ENCODE measurements around the gene ABCA3.
A peak's percentile ranks its signal among the peaks of the same experiment; 100 is the strongest.
"Not testable (repeated sequence)": the region's sequence is repeated elsewhere in the genome, so short reads cannot be mapped to it uniquely, and the experiment has no call there.

The ABCA3 gene

GRCh38 chr16:2340564-2341455 lies at the start of gene ABCA3:
ABCA3 (minus strand) TSS chr16:2340728; CDS start chr16:2326466, 14,262 bp downstream.
- peak within 1 kb of the TSS; percentile 75 for H3K4me3 ChIP-seq (ENCODE audit: low read depth, low read length)
- peaks cover 24% of the 10 kb centered on the region for H3K27me3 ChIP-seq (ENCODE audit: control insufficient read depth, insufficient read depth, low read length)
- no peaks in the 10 kb centered on the region for H3K36me3 ChIP-seq (ENCODE audit: control insufficient read depth, insufficient read depth, low read length)
- H3K9me3 ChIP-seq (ENCODE audit: control insufficient read depth, insufficient read depth, low read length): no peaks in the 10 kb centered on the region
- no peak within 1 kb of the TSS for H3K9ac ChIP-seq (ENCODE audit: low read depth, low read length)
- H3K4me1 ChIP-seq (ENCODE audit: control insufficient read depth, insufficient read depth, low read length): peaks cover 5% of the 10 kb centered on the region

- Histone ChIP-seq H3K27me3 (ENCODE audit: control insufficient read depth, insufficient read depth, low read length) (no peaks in the 10 kb centered on the region), H3K9ac (ENCODE audit: low read depth, low read length) (no peak overlapping the region), H3K4me1 (ENCODE audit: control insufficient read depth, insufficient read depth, low read length) (peaks cover 7% of the 10 kb centered on the region), H3K4me3 (ENCODE audit: low read depth, low read length) (no peak overlapping the region), H3K9me3 (ENCODE audit: control insufficient read depth, insufficient read depth, low read length) (no peaks in the 10 kb centered on the region), H3K36me3 (ENCODE audit: control insufficient read depth, insufficient read depth, low read length) (no peaks in the 10 kb centered on the region)
Measured at GRCh38 chr16:2388875-2389433, 48.4 kb upstream of the ABCA3 start.

GRCh38 chr16:2388139-2388874 lies 47.8 kb upstream of the ABCA3 start:
- no peaks in the 10 kb centered on the region for H3K9me3 ChIP-seq (ENCODE audit: control insufficient read depth, insufficient read depth, low read length)
- no peak overlapping the region for H3K9ac ChIP-seq (ENCODE audit: low read depth, low read length)
- H3K36me3 ChIP-seq (ENCODE audit: control insufficient read depth, insufficient read depth, low read length): no peaks in the 10 kb centered on the region
- H3K27me3 ChIP-seq (ENCODE audit: control insufficient read depth, insufficient read depth, low read length): no peaks in the 10 kb centered on the region
- no peak overlapping the region for H3K4me3 ChIP-seq (ENCODE audit: low read depth, low read length)
- H3K4me1 ChIP-seq (ENCODE audit: control insufficient read depth, insufficient read depth, low read length): peaks cover 7% of the 10 kb centered on the region

GRCh38 chr16:2386990-2387389 lies 46.5 kb upstream of the ABCA3 start:
- Histone ChIP-seq H3K4me3 (ENCODE audit: low read depth, low read length) (no peak overlapping the region), H3K9ac (ENCODE audit: low read depth, low read length) (no peak overlapping the region), H3K4me1 (ENCODE audit: control insufficient read depth, insufficient read depth, low read length) (peaks cover 7% of the 10 kb centered on the region)

GRCh38 chr16:2385982-2386381 lies 45.5 kb upstream of the ABCA3 start:
- H3K9me3 ChIP-seq (ENCODE audit: control insufficient read depth, insufficient read depth, low read length); H3K9ac ChIP-seq (ENCODE audit: low read depth, low read length); H3K36me3 ChIP-seq (ENCODE audit: control insufficient read depth, insufficient read depth, low read length); H3K27me3 ChIP-seq (ENCODE audit: control insufficient read depth, insufficient read depth, low read length); H3K4me3 ChIP-seq (ENCODE audit: low read depth, low read length); H3K4me1 ChIP-seq (ENCODE audit: control insufficient read depth, insufficient read depth, low read length): not testable (repeated sequence)

More at GRCh38 chr16:2386990-2387389, 46.5 kb upstream of the ABCA3 start:
- no peaks in the 10 kb centered on the region for H3K9me3 ChIP-seq (ENCODE audit: control insufficient read depth, insufficient read depth, low read length)
- H3K27me3 ChIP-seq (ENCODE audit: control insufficient read depth, insufficient read depth, low read length): no peaks in the 10 kb centered on the region
- no peaks in the 10 kb centered on the region for H3K36me3 ChIP-seq (ENCODE audit: control insufficient read depth, insufficient read depth, low read length)

GRCh38 chr16:2385190-2385836 lies 44.8 kb upstream of the ABCA3 start:
- Histone ChIP-seq H3K27me3 (ENCODE audit: control insufficient read depth, insufficient read depth, low read length) (no peaks in the 10 kb centered on the region), H3K36me3 (ENCODE audit: control insufficient read depth, insufficient read depth, low read length) (no peaks in the 10 kb centered on the region), H3K4me1 (ENCODE audit: control insufficient read depth, insufficient read depth, low read length) (peaks cover 7% of the 10 kb centered on the region), H3K9ac (ENCODE audit: low read depth, low read length) (no peak overlapping the region), H3K4me3 (ENCODE audit: low read depth, low read length) (no peak overlapping the region), H3K9me3 (ENCODE audit: control insufficient read depth, insufficient read depth, low read length) (no peaks in the 10 kb centered on the region)

GRCh38 chr16:2384426-2384825 lies 43.9 kb upstream of the ABCA3 start:
- no peaks in the 10 kb centered on the region for H3K36me3 ChIP-seq (ENCODE audit: control insufficient read depth, insufficient read depth, low read length)
- no peaks in the 10 kb centered on the region for H3K27me3 ChIP-seq (ENCODE audit: control insufficient read depth, insufficient read depth, low read length)
- no peaks in the 10 kb centered on the region for H3K9me3 ChIP-seq (ENCODE audit: control insufficient read depth, insufficient read depth, low read length)
- no peak overlapping the region for H3K9ac ChIP-seq (ENCODE audit: low read depth, low read length)
- H3K4me1 ChIP-seq (ENCODE audit: control insufficient read depth, insufficient read depth, low read length): peaks cover 7% of the 10 kb centered on the region
- H3K4me3 ChIP-seq (ENCODE audit: low read depth, low read length): no peak overlapping the region

- no peaks in the 10 kb centered on the region for H3K9me3 ChIP-seq (ENCODE audit: control insufficient read depth, insufficient read depth, low read length)
- no peaks in the 10 kb centered on the region for H3K36me3 ChIP-seq (ENCODE audit: control insufficient read depth, insufficient read depth, low read length)
- H3K4me1 ChIP-seq (ENCODE audit: control insufficient read depth, insufficient read depth, low read length): peaks cover 7% of the 10 kb centered on the region
- no peak overlapping the region for H3K9ac ChIP-seq (ENCODE audit: low read depth, low read length)
- no peaks in the 10 kb centered on the region for H3K27me3 ChIP-seq (ENCODE audit: control insufficient read depth, insufficient read depth, low read length)
- H3K4me3 ChIP-seq (ENCODE audit: low read depth, low read length): no peak overlapping the region
Measured at GRCh38 chr16:2383501-2383900, 43.0 kb upstream of the ABCA3 start.

- H3K9ac ChIP-seq (ENCODE audit: low read depth, low read length): no peak overlapping the region
- no peaks in the 10 kb centered on the region for H3K36me3 ChIP-seq (ENCODE audit: control insufficient read depth, insufficient read depth, low read length)
- H3K9me3 ChIP-seq (ENCODE audit: control insufficient read depth, insufficient read depth, low read length): no peaks in the 10 kb centered on the region
- H3K4me3 ChIP-seq (ENCODE audit: low read depth, low read length): no peak overlapping the region
- H3K27me3 ChIP-seq (ENCODE audit: control insufficient read depth, insufficient read depth, low read length): no peaks in the 10 kb centered on the region
- H3K4me1 ChIP-seq (ENCODE audit: control insufficient read depth, insufficient read depth, low read length): no peaks in the 10 kb centered on the region
Measured at GRCh38 chr16:2374644-2375043, 34.1 kb upstream of the ABCA3 start.

- H3K27me3 ChIP-seq (ENCODE audit: control insufficient read depth, insufficient read depth, low read length): peaks cover 2% of the 10 kb centered on the region
- no peak overlapping the region for H3K4me3 ChIP-seq (ENCODE audit: low read depth, low read length)
- H3K9ac ChIP-seq (ENCODE audit: low read depth, low read length): no peak overlapping the region
- no peaks in the 10 kb centered on the region for H3K9me3 ChIP-seq (ENCODE audit: control insufficient read depth, insufficient read depth, low read length)
- H3K4me1 ChIP-seq (ENCODE audit: control insufficient read depth, insufficient read depth, low read length): no peaks in the 10 kb centered on the region
- no peaks in the 10 kb centered on the region for H3K36me3 ChIP-seq (ENCODE audit: control insufficient read depth, insufficient read depth, low read length)
Measured at GRCh38 chr16:2373176-2373575, 32.6 kb upstream of the ABCA3 start.

GRCh38 chr16:2372684-2373083 lies 32.2 kb upstream of the ABCA3 start:
- Histone ChIP-seq H3K4me1 (ENCODE audit: control insufficient read depth, insufficient read depth, low read length) (no peaks in the 10 kb centered on the region), H3K36me3 (ENCODE audit: control insufficient read depth, insufficient read depth, low read length) (no peaks in the 10 kb centered on the region), H3K9ac (ENCODE audit: low read depth, low read length) (no peak overlapping the region), H3K4me3 (ENCODE audit: low read depth, low read length) (no peak overlapping the region), H3K9me3 (ENCODE audit: control insufficient read depth, insufficient read depth, low read length) (no peaks in the 10 kb centered on the region), H3K27me3 (ENCODE audit: control insufficient read depth, insufficient read depth, low read length) (peaks cover 2% of the 10 kb centered on the region)
